CD14-positive monocyte (primary cell): ENCODE measurements around the gene SYS1. TPM values are rescaled to one million over a fixed set of nuclear protein-coding genes. Genes with fewer than 3 reads are reported as not detected.

Source experiments
- DNase-seq, 3 donors: peaks; one replicate each; pipeline ENCODE4 v3.0.0-alpha.2; 2011 to 2022
- H2AFZ ChIP-seq: 2 replicates; pipeline ENCODE4 v1.6.0; 2012; ENCODE audit warnings: mild to moderate bottlenecking, low read depth, low read length, inconsistent platforms; ENCODE audit not compliant: insufficient read depth, poor library complexity, severe bottlenecking
- H3K27ac ChIP-seq, 2 donors: 1 replicate in 1 of 2; 2 replicates in 1 of 2; pipeline ENCODE4 v1.5.1; 2012 to 2013; ENCODE audit warnings: low read length in 2 of 2, control low read depth in 1 of 2, inconsistent platforms in 1 of 2, low read depth in 1 of 2, mild to moderate bottlenecking in 1 of 2
- H3K27me3 ChIP-seq, 2 donors: one replicate each; pipeline versions ENCODE4 v1.6.0 to v1.6.1; 2011 to 2013; ENCODE audit warnings: low read length in 2 of 2; ENCODE audit not compliant: control insufficient read depth in 2 of 2, insufficient read depth in 2 of 2
- H3K36me3 ChIP-seq, 2 donors: replicated peaks in 1 of 2; 1 replicate in 1 of 2; 2 replicates in 1 of 2; pipeline versions ENCODE4 v1.5.1 to v1.6.1; 2012 to 2013; ENCODE audit warnings: low read length in 2 of 2, control low read depth in 1 of 2, inconsistent platforms in 1 of 2, mild to moderate bottlenecking in 1 of 2; ENCODE audit not compliant: insufficient read depth in 2 of 2, control insufficient read depth in 1 of 2
- H3K4me1 ChIP-seq, 2 donors: 1 replicate in 1 of 2; 2 replicates in 1 of 2; pipeline versions ENCODE4 v1.5.1 to v1.6.1; 2012 to 2013; ENCODE audit warnings: low read length in 2 of 2, control low read depth in 1 of 2, inconsistent platforms in 1 of 2, mild to moderate bottlenecking in 1 of 2, moderate library complexity in 1 of 2; ENCODE audit not compliant: insufficient read depth in 2 of 2, control insufficient read depth in 1 of 2
- H3K4me2 ChIP-seq: replicated peaks from 2 replicates; pipeline ENCODE3; 2012; ENCODE audit warnings: low read length, moderate library complexity, mild to moderate bottlenecking; ENCODE audit not compliant: poor library complexity, severe bottlenecking; ENCODE audit errors: extremely low read depth
- H3K4me3 ChIP-seq, 3 experiments: fragments of 200-600 bp in 1 of 3; sonication (generic) in 1 of 3; replicated peaks in 1 of 3; 1 replicate in 2 of 3; 2 replicates in 1 of 3; pipeline ENCODE4 v1.5.1; 2011 to 2013; ENCODE audit warnings: low read length in 3 of 3, mild to moderate bottlenecking in 3 of 3, control low read depth in 2 of 3, low read depth in 2 of 3, inconsistent platforms in 1 of 3, moderate library complexity in 1 of 3
- H3K79me2 ChIP-seq: 2 replicates; pipeline ENCODE4 v1.6.0; 2012; ENCODE audit warnings: mild to moderate bottlenecking, control low read depth, inconsistent platforms, low read length, moderate library complexity; ENCODE audit not compliant: insufficient read depth
- H3K9ac ChIP-seq: 2 replicates; pipeline ENCODE4 v1.6.0; 2017; ENCODE audit warnings: low read length, mild to moderate bottlenecking; ENCODE audit not compliant: insufficient read depth, poor library complexity, severe bottlenecking
- H3K9me3 ChIP-seq, 2 donors: replicated peaks in 1 of 2; 1 replicate in 1 of 2; 2 replicates in 1 of 2; pipeline versions ENCODE4 v1.5.1 to v1.6.1; 2012 to 2013; ENCODE audit warnings: low read length in 2 of 2, control low read depth in 1 of 2; ENCODE audit not compliant: control insufficient read depth in 1 of 2, insufficient read depth in 1 of 2
- H4K20me1 ChIP-seq: 2 replicates; pipeline ENCODE4 v1.6.0; 2012; ENCODE audit warnings: mild to moderate bottlenecking, low read length, control low read depth, moderate library complexity; ENCODE audit not compliant: insufficient read depth
- H3K27ac Mint-ChIP-seq, 7 donors: one replicate each; pipeline ENCODE4 v1.8.0; 2020; ENCODE audit warnings: mild to moderate bottlenecking in 7 of 7, mixed read lengths in 7 of 7, moderate library complexity in 6 of 7, inconsistent platforms in 2 of 7
- H3K27me3 Mint-ChIP-seq, 3 donors: one replicate each; pipeline ENCODE4 v1.8.0; 2021 to 2022; ENCODE audit warnings: low read depth in 3 of 3, mild to moderate bottlenecking in 3 of 3, mixed read lengths in 3 of 3, moderate library complexity in 3 of 3, inconsistent platforms in 1 of 3
- H3K36me3 Mint-ChIP-seq, 2 donors: one replicate each; pipeline ENCODE4 v1.8.0; 2020; ENCODE audit warnings: mixed read lengths in 2 of 2, inconsistent platforms in 1 of 2, mild to moderate bottlenecking in 1 of 2
- H3K4me1 Mint-ChIP-seq: one replicate; pipeline ENCODE4 v1.8.0; 2020; ENCODE audit warnings: mild to moderate bottlenecking, mixed read lengths
- H3K4me3 Mint-ChIP-seq, 2 donors: one replicate each; pipeline ENCODE4 v1.8.0; 2020; ENCODE audit warnings: mild to moderate bottlenecking in 2 of 2, mixed read lengths in 2 of 2, moderate library complexity in 1 of 2
- H3K9me3 Mint-ChIP-seq, 7 donors: one replicate each; pipeline ENCODE4 v1.8.0; 2020 to 2022; ENCODE audit warnings: mixed read lengths in 7 of 7, mild to moderate bottlenecking in 6 of 7, moderate library complexity in 6 of 7, inconsistent platforms in 2 of 7
- WGBS: methylation state at CpG from one replicate; pipeline ENCODE4 v1.1.5; 2013; ENCODE audit warnings: missing lambda C conversion rate; ENCODE audit not compliant: insufficient coverage; 5-methylcytosine and 5-hydroxymethylcytosine counted together
- intact Hi-C, 2 donors: fragments of 100-400 bp; cut with micrococcal nuclease; formaldehyde crosslinking; loops; one replicate each; pipeline versions ENCODE4 v1.15.0 to v1.15.1; 2023
- polyA plus RNA-seq, 3 donors: library from polyadenylated mRNA; depleted of rRNA in 1 of 3; unstranded in 2 of 3; stranded (reverse) in 1 of 3; fragments of 300-500 nt in 2 of 3; fragments of >200 nt in 1 of 3; fragmentation: Illumina TruSeq in 2 of 3; gene quantifications; 1 replicate in 2 of 3; 2 replicates in 1 of 3; pipeline ENCODE4 v1.2.3, GENCODE V29; 2012 to 2021
- TF ChIP-seq, protein P1 (sequence below): fragments of 200-600 bp; IDR thresholded peaks from one replicate; pipeline ENCODE4 v1.8.0; 2022; ENCODE audit warnings: antibody characterized with exemption, mild to moderate bottlenecking

The SYS1 gene
- polyA plus RNA-seq, 3 donors: 16.8 to 23.1 (median 22.1) TPM

DNA sequence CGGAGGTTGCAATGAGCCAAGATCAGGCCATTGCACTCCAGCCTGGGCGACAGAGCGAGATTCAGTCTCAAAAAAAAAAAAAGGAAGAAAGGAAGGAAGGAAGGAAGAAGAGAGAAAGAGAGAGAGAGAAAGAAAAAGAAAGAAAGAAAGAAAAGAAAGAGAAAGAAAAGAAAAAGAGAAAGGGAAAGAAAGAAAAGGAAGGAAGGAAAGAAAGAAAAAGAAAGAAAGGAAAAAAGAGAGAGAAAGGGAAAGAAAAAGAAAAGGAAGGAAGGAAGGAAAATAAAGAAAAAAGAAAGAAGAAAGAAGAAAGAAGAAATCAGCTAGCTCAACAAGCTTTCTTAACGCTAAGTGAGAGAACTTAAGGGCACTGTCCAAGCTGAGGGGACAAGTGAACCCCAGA is 47.3 kb upstream of the SYS1 start:
- no peak overlapping the region for H2AFZ ChIP-seq
- Mint-ChIP-seq H3K36me3 (no peaks in the 10 kb centered on the region), H3K4me1 (peaks cover 26% of the 10 kb centered on the region), H3K9me3 (peaks cover 0 to 9% (median 0%) of the 10 kb centered on the region in 7 donors), H3K27ac (no peak overlapping the region), H3K27me3 (peaks cover 42 to 61% (median 58%) of the 10 kb centered on the region in 3 donors), H3K4me3 (peak overlapping the region in 1 of 2 donors; percentile 58)
- H3K79me2 ChIP-seq: no peaks in the 10 kb centered on the region
- H3K4me1 ChIP-seq: peaks cover 16 to 24% of the 10 kb centered on the region in 2 donors
- no peaks in the 10 kb centered on the region for H3K9me3 ChIP-seq
- peaks cover 2 to 32% of the 10 kb centered on the region in 2 donors for H3K27me3 ChIP-seq
- no peak overlapping the region for H3K4me3 ChIP-seq
- TF ChIP-seq, protein P1, sequence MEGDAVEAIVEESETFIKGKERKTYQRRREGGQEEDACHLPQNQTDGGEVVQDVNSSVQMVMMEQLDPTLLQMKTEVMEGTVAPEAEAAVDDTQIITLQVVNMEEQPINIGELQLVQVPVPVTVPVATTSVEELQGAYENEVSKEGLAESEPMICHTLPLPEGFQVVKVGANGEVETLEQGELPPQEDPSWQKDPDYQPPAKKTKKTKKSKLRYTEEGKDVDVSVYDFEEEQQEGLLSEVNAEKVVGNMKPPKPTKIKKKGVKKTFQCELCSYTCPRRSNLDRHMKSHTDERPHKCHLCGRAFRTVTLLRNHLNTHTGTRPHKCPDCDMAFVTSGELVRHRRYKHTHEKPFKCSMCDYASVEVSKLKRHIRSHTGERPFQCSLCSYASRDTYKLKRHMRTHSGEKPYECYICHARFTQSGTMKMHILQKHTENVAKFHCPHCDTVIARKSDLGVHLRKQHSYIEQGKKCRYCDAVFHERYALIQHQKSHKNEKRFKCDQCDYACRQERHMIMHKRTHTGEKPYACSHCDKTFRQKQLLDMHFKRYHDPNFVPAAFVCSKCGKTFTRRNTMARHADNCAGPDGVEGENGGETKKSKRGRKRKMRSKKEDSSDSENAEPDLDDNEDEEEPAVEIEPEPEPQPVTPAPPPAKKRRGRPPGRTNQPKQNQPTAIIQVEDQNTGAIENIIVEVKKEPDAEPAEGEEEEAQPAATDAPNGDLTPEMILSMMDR: no peak
- DNase-seq: no peak
- no peaks in the 10 kb centered on the region for H3K36me3 ChIP-seq
- no peak overlapping the region for H3K4me2 ChIP-seq
- H3K9ac ChIP-seq: no peak overlapping the region
- no peak overlapping the region for H3K27ac ChIP-seq
- 98% methylated on average over 4 of the region's 4 CpGs for WGBS
- H4K20me1 ChIP-seq: no peaks in the 10 kb centered on the region
- intact Hi-C loops: loop anchor here in 1 of 2 donors (5.0 kb wide), 1 partner anchor 137 kb away; no protein-coding TSS in a partner anchor

DNA sequence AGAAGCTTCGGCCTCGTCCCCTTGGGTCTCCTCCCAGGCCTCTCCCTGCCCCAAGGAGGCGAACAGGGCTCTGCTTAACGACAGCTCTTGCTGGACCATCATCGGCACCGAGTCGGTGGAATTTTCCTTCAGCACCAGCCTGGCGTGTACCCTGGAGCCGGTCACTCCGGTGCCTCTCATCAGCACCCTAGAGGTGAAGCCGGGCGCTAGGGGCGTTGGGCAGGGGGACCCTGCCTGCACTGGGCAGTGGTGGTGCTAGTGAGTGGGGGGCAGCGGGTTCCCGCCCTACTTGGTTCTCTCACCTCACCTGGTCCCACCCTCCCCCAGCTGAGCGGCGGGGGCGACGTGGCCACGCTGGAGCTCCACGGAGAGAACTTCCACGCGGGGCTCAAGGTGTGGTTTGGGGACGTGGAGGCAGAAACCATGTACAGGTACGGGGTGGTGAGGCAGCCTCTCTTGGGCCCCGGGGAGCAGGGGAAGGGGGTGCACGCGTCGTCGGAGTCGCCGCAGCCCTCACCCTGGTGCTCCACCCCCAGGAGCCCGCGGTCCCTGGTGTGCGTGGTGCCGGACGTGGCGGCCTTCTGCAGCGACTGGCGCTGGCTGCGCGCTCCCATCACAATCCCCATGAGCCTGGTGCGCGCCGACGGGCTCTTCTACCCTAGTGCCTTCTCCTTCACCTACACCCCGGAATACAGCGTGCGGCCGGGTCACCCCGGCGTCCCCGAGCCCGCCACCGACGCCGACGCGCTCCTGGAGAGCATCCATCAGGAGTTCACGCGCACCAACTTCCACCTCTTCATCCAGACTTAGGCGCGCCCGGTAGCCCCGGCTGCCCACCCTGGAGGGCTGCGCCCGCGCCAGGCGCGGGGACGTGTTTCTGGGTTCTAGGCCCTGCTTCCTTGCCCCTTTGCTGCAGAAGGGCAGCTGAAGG is 46.5 kb upstream of the SYS1 start:
- Histone ChIP-seq H3K9me3 (no peaks in the 10 kb centered on the region), H2AFZ (no peak overlapping the region), H3K79me2 (no peaks in the 10 kb centered on the region), H3K36me3 (no peaks in the 10 kb centered on the region), H3K27ac (no peak overlapping the region), H4K20me1 (no peaks in the 10 kb centered on the region), H3K27me3 (peaks cover 2 to 32% of the 10 kb centered on the region in 2 donors), H3K9ac (no peak overlapping the region), H3K4me2 (no peak overlapping the region), H3K4me1 (peaks cover 20 to 26% of the 10 kb centered on the region in 2 donors), H3K4me3 (no peak overlapping the region)
- peaks cover 0 to 9% (median 2%) of the 10 kb centered on the region in 7 donors for H3K9me3 Mint-ChIP-seq
- DNase-seq: no peak
- whole genome bisulfite sequencing: 30% methylated on average over 63 of the region's 71 CpGs
- no peaks in the 10 kb centered on the region for H3K36me3 Mint-ChIP-seq
- TF ChIP-seq, protein P1: no peak
- H3K4me1 Mint-ChIP-seq: peaks cover 26% of the 10 kb centered on the region
- peaks cover 39 to 55% (median 53%) of the 10 kb centered on the region in 3 donors for H3K27me3 Mint-ChIP-seq
- no peak overlapping the region for H3K27ac Mint-ChIP-seq
- peak overlapping the region in 1 of 2 donors; percentile 67 for H3K4me3 Mint-ChIP-seq
- intact Hi-C loops: loop anchor here in 1 of 2 donors (5.0 kb wide), 1 partner anchor 136 kb away; no protein-coding TSS in a partner anchor
